Measurements from ENCODE around the gene TYK2.
"Not testable (repeated sequence)": the region's sequence is repeated elsewhere in the genome, so short reads cannot be mapped to it uniquely, and the experiment has no call there.

- TF ChIP-seq, protein P1, sequence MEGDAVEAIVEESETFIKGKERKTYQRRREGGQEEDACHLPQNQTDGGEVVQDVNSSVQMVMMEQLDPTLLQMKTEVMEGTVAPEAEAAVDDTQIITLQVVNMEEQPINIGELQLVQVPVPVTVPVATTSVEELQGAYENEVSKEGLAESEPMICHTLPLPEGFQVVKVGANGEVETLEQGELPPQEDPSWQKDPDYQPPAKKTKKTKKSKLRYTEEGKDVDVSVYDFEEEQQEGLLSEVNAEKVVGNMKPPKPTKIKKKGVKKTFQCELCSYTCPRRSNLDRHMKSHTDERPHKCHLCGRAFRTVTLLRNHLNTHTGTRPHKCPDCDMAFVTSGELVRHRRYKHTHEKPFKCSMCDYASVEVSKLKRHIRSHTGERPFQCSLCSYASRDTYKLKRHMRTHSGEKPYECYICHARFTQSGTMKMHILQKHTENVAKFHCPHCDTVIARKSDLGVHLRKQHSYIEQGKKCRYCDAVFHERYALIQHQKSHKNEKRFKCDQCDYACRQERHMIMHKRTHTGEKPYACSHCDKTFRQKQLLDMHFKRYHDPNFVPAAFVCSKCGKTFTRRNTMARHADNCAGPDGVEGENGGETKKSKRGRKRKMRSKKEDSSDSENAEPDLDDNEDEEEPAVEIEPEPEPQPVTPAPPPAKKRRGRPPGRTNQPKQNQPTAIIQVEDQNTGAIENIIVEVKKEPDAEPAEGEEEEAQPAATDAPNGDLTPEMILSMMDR (IDR thresholded peaks at IDR 0.05), result not testable (repeated sequence)
- TF ChIP-seq POLR2A (IDR thresholded peaks at IDR 0.05), result not testable (repeated sequence)
Observed at GRCh38 chr19:10383223-10383499, 2.8 kb upstream of the TYK2 start.
